Upper lobe of right lung (tissue), 1 donor: Measurements from ENCODE around the gene ZNF627. TPM values are rescaled to one million over a fixed set of nuclear protein-coding genes. Genes with fewer than 3 reads are reported as not detected.
A peak's percentile ranks its signal among the peaks of the same experiment; 100 is the strongest.

ENCODE experiments used
- ATAC-seq: fragments of 200-7000 bp; cut with Tn5 transposase; one replicate; pipeline ENCODE4 v1.9.1; 2020; ENCODE audit warnings: mild to moderate bottlenecking, moderate library complexity
- DNase-seq: peaks from one replicate; pipeline ENCODE4 v3.0.0-alpha.2; 2020
- H3K27ac ChIP-seq: fragments of 200-600 bp; one replicate; pipeline ENCODE4 v1.8.0; 2022
- H3K27me3 ChIP-seq: fragments of 200-600 bp; one replicate; pipeline ENCODE4 v1.8.0; 2022; ENCODE audit warnings: mild to moderate bottlenecking
- H3K36me3 ChIP-seq: fragments of 200-600 bp; one replicate; pipeline ENCODE4 v1.8.0; 2022
- H3K4me1 ChIP-seq: fragments of 200-600 bp; one replicate; pipeline ENCODE4 v1.8.0; 2022
- H3K4me3 ChIP-seq: fragments of 200-600 bp; one replicate; pipeline ENCODE4 v1.8.0; 2022; ENCODE audit warnings: mild to moderate bottlenecking
- H3K9me3 ChIP-seq: fragments of 200-600 bp; one replicate; pipeline ENCODE4 v1.8.0; 2022
- intact Hi-C: fragments of 100-400 bp; cut with DNase I; formaldehyde crosslinking; loops from one replicate; pipeline ENCODE4 v1.11.0; 2022
- long read RNA-seq: library from polyadenylated mRNA; unstranded; transcript quantifications from one replicate; pipeline ENCODE4 v2.0.0, GENCODE V29; 2021
- total RNA-seq: library from RNA; stranded (reverse); fragmentation: NEBNext Ultra II Directional; extraction: Animal tissue kit (Norgen Biotek cat#: 25700); gene quantifications from one replicate; pipeline ENCODE4 v1.2.1, GENCODE V29; 2021
- TF ChIP-seq, protein P1 (sequence below): fragments of 200-600 bp; IDR thresholded peaks from one replicate; pipeline ENCODE4 v1.8.0; 2022; ENCODE audit warnings: antibody characterized with exemption
- donor health status: DM: no; HTN: yes; CAD: no; lungs with severe emphysema.

The ZNF627 gene
- total RNA-seq = 11.6 TPM
- long read RNA-seq, transcript ZNF627-201 (4 exons, 2,840 nt) = major isoform, 28 of 34 reads
- long read RNA-seq, partial matches to known transcripts = 0 of 34 reads
- long read RNA-seq, other reads (novel, unspliced or antisense) = 6 of 34 reads

DNA sequence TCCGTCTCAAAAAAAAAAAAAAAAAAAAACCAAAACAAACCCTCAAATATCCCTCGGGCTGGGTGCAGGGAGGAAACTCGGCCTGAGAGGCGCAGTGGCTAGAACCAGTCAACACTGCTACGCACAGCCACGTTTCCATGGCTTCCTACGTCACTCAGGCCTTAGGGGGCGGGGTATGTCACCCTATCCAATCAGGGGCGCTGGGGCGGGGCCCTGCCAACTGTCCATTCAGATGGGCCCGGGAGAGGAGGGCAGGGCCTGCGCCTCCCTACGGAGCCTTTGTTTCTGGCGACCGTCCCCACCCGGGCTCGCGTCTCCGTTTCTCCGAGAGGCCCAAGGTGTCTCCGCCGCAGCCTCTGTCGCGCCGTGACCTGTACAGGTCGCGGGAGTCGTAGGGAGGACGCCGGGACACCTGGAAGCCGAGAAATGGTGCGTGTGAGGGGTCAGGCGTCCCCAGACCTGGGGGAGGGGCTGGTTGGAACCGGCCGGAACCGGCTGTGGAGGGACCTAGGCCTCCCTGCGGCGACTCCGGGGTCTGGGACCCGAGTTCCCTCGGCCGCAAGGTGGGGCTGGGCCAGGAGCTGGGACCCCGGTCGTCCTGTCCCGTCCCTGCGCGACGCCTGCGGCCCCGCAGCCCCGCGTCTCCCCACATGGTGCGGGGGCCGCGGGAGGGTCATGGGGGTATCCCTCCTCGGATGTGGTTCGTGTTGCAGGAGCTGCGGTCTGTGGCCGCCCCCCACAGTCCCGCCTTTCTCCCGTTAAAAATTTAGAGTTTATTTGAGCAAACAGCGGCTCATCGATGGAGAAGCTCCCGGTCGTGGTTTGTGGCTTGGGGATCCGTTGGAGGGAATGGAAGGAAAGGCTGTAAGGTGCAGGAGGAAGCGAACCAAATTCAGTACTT, at the start of gene ZNF627:
TSS of gene ZNF627 (plus strand) at position 282 of the 901 bp plus-strand sequence. CDS start at position 427, 145 bp downstream.
- peak; percentile 100 for ATAC-seq

DNA sequence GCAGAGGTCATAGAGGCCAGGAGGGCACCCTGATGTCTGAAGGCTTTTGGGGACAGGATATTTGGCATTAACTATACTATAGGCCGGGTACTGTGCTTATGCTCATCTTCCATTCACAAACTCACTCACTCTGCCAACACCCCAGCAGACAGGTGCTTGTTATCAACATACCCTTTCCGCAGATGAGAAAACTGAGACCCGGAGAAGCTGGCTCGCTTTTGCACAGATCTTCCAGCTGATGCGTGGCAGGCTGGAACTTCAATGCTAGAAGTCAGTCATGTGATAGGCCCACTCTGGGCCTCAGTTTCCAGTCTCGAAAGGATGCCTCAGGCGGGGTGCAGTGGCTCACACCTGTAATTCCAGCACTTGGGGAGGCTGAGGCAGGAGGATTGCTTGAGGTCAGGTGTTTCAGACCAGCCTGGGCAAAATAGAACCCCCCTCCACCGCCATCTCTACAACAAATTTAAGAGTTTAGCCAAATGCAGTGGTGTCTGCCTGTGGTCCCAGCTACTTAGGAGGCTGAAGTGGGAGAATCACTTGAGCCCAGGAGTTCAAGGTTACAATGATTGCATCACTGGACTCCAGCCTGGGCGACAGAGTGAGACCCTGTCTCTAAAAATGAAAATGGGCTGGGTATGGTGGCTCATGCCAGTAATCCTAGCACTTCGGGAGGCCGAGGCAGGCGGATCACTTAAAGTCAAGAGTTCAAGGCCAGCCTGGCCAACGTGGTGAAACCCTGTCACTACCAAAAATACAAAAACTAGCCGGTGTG, 49.2 kb upstream of the ZNF627 start:
- no peaks in the 10 kb centered on the region for H3K27me3 ChIP-seq
- DNase-seq = no peak
- H3K36me3 ChIP-seq = peaks cover 11% of the 10 kb centered on the region
- H3K4me3 ChIP-seq = no peak overlapping the region
- no peaks in the 10 kb centered on the region for H3K4me1 ChIP-seq
- no peak overlapping the region for H3K27ac ChIP-seq
- H3K9me3 ChIP-seq = no peaks in the 10 kb centered on the region
- no peak for ATAC-seq
- TF ChIP-seq, protein P1, sequence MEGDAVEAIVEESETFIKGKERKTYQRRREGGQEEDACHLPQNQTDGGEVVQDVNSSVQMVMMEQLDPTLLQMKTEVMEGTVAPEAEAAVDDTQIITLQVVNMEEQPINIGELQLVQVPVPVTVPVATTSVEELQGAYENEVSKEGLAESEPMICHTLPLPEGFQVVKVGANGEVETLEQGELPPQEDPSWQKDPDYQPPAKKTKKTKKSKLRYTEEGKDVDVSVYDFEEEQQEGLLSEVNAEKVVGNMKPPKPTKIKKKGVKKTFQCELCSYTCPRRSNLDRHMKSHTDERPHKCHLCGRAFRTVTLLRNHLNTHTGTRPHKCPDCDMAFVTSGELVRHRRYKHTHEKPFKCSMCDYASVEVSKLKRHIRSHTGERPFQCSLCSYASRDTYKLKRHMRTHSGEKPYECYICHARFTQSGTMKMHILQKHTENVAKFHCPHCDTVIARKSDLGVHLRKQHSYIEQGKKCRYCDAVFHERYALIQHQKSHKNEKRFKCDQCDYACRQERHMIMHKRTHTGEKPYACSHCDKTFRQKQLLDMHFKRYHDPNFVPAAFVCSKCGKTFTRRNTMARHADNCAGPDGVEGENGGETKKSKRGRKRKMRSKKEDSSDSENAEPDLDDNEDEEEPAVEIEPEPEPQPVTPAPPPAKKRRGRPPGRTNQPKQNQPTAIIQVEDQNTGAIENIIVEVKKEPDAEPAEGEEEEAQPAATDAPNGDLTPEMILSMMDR = no peak
- intact Hi-C loops = no loop called here

More for the DNA sequence above, at the start of gene ZNF627:
- no peaks in the 10 kb centered on the region for H3K4me1 ChIP-seq
- peak; percentile 99 for DNase-seq
- H3K36me3 ChIP-seq = no peaks in the 10 kb centered on the region
- peak within 1 kb of the TSS; percentile 97 for H3K27ac ChIP-seq
- TF ChIP-seq, protein P1 = peak; percentile 32
- peak within 1 kb of the TSS; percentile 86 for H3K4me3 ChIP-seq
- no peaks in the 10 kb centered on the region for H3K27me3 ChIP-seq
- intact Hi-C loops = no loop called here
- no peaks in the 10 kb centered on the region for H3K9me3 ChIP-seq

DNA sequence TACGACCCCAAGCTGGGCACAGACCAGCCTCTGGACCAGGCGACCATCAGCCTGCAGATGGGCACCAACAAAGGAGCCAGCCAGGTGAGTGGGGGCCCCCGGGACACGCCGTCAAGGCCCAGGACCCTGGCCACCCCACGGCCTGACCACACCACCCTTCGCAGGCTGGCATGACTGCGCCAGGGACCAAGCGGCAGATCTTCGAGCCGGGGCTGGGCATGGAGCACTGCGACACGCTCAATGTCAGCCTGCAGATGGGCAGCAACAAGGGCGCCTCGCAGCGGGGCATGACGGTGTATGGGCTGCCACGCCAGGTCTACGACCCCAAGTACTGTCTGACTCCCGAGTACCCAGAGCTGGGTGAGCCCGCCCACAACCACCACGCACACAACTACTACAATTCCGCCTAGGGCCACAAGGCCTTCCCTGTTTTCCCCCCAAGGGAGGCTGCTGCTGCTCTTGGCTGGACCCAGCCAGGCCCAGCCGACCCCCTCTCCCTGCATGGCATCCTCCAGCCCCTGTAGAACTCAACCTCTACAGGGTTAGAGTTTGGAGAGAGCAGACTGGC, 47.8 kb upstream of the ZNF627 start:
- no peak for DNase-seq
- peaks cover 21% of the 10 kb centered on the region for H3K36me3 ChIP-seq
- no peaks in the 10 kb centered on the region for H3K4me1 ChIP-seq
- ATAC-seq = no peak
- H3K27ac ChIP-seq = no peak overlapping the region
- intact Hi-C loops = no loop called here
- no peak overlapping the region for H3K4me3 ChIP-seq
- H3K9me3 ChIP-seq = no peaks in the 10 kb centered on the region
- H3K27me3 ChIP-seq = no peaks in the 10 kb centered on the region
- TF ChIP-seq, protein P1 = no peak

- Histone ChIP-seq H3K9me3 (no peaks in the 10 kb centered on the region), H3K4me3 (no peak overlapping the region), H3K36me3 (peaks cover 25% of the 10 kb centered on the region), H3K27ac (no peak overlapping the region), H3K27me3 (no peaks in the 10 kb centered on the region), H3K4me1 (no peaks in the 10 kb centered on the region)
- ATAC-seq (no peak), DNase-seq (no peak)
- intact Hi-C loops = no loop called here
- TF ChIP-seq, protein P1 = no peak
Measured at GRCh38 chr19:11550265-11550664, 47.0 kb upstream of the ZNF627 start.

DNA sequence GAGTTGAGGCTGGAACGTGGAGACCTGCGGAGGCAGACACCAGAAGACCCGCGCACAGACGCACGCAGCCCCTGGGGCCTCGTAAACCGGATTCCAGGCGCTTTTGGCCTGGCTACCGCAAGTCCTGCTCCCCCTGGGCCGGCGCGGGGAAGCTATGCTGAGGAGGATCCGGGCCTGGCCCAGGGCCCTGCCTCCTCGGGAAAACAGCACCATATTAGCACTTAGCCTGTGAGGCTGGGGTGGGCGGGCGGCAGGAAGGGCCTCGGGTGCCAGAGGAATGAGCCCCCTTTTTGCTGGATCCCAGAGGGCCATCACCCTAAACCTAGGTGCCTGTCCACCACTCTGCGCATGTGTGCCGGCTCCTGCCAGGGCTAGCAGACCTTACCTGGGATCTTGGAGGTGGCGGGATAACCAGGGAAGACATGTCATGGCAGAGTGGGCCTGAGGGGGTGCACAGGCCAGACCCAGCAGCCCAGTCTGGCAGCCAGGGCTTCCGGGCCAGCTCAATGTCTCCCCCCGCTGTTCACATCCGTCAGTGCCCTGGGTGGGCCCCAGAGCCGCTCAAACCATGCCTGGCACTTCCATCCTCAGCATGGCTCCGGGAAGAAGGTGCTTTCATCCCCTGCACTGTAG, 45.6 kb upstream of the ZNF627 start:
- no peak overlapping the region for H3K27ac ChIP-seq

More for the DNA sequence above, 45.6 kb upstream of the ZNF627 start:
- no peak overlapping the region for H3K4me3 ChIP-seq
- ATAC-seq (peak; percentile 38), DNase-seq (no peak)
- H3K4me1 ChIP-seq = no peaks in the 10 kb centered on the region
- intact Hi-C loops = no loop called here
- no peaks in the 10 kb centered on the region for H3K9me3 ChIP-seq
- H3K36me3 ChIP-seq = peaks cover 25% of the 10 kb centered on the region
- TF ChIP-seq, protein P1 = peak; percentile 18
- H3K27me3 ChIP-seq = no peaks in the 10 kb centered on the region
